ENCODE results near the gene PARD3.
"Not testable (repeated sequence)": the region's sequence is repeated elsewhere in the genome, so short reads cannot be mapped to it uniquely, and the experiment has no call there.

PARD3 gene

GRCh38 chr10:34358729-34359434 lies 456.2 kb downstream of the PARD3 start:
- no peak for DNase-seq

GRCh38 chr10:34356463-34356862 lies 458.6 kb downstream of the PARD3 start:
- DNase-seq = no peak

GRCh38 chr10:34353530-34353929 lies 461.6 kb downstream of the PARD3 start:
- DNase-seq = not testable (repeated sequence)

- DNase-seq = not testable (repeated sequence)
These were observed 462.4 kb downstream of the PARD3 start for GRCh38 chr10:34352599-34353204.

- DNase-seq = peak; percentile 45
These were observed 463.9 kb downstream of the PARD3 start for GRCh38 chr10:34351161-34351560.

GRCh38 chr10:34348917-34349485 lies 466.1 kb downstream of the PARD3 start:
- no peak for DNase-seq

- DNase-seq = no peak
These were observed 467.1 kb downstream of the PARD3 start for GRCh38 chr10:34348021-34348420.

GRCh38 chr10:34347131-34347530 lies 468.0 kb downstream of the PARD3 start:
- no peak for DNase-seq

- DNase-seq = no peak
These were observed 468.5 kb downstream of the PARD3 start for GRCh38 chr10:34346516-34347100.

GRCh38 chr10:34345383-34345782 lies 469.7 kb downstream of the PARD3 start:
- DNase-seq = no peak

GRCh38 chr10:34343764-34344163 lies 471.3 kb downstream of the PARD3 start:
- DNase-seq = peak; percentile 67

- no peak for DNase-seq
These were observed 473.6 kb downstream of the PARD3 start for GRCh38 chr10:34341473-34341872.

- no peak for DNase-seq
These were observed 474.2 kb downstream of the PARD3 start for GRCh38 chr10:34340934-34341333.

- no peak for DNase-seq
These were observed 475.1 kb downstream of the PARD3 start for GRCh38 chr10:34339816-34340553.

- no peak for DNase-seq
These were observed 477.2 kb downstream of the PARD3 start for GRCh38 chr10:34337917-34338316.

- DNase-seq = no peak
These were observed 479.0 kb downstream of the PARD3 start for GRCh38 chr10:34335960-34336690.

GRCh38 chr10:34334908-34335307 lies 480.2 kb downstream of the PARD3 start:
- no peak for DNase-seq

- DNase-seq = peak; percentile 32
These were observed 481.6 kb downstream of the PARD3 start for GRCh38 chr10:34333513-34333912.

GRCh38 chr10:34327184-34327583 lies 487.9 kb downstream of the PARD3 start:
- no peak for DNase-seq

GRCh38 chr10:34323192-34323591 lies 491.9 kb downstream of the PARD3 start:
- DNase-seq = peak; percentile 49

GRCh38 chr10:34320265-34320664 lies 494.8 kb downstream of the PARD3 start:
- no peak for DNase-seq

- DNase-seq = peak; percentile 96
These were observed 495.8 kb downstream of the PARD3 start for GRCh38 chr10:34319197-34319846.
